OCI-LY1 (cell line): Measurements from ENCODE around the gene RCN1.

ENCODE experiments used
- H2AFZ ChIP-seq: fragments of 200-600 bp; sonication (generic), shearing (Covaris generic); 2 replicates; pipeline ENCODE4 v1.6.0; 2014; ENCODE audit warnings: antibody characterized with exemption, mild to moderate bottlenecking, low read length
- H3F3A ChIP-seq: fragments of 200-600 bp; sonication (generic), shearing (Covaris generic); 2 replicates; pipeline ENCODE4 v1.6.0; 2014; ENCODE audit warnings: mild to moderate bottlenecking, antibody characterized with exemption, low read length, moderate library complexity; ENCODE audit not compliant: insufficient read depth
- H3K27ac ChIP-seq: fragments of 200-600 bp; sonication (generic); 2 replicates; pipeline ENCODE4 v1.5.1; 2014; ENCODE audit warnings: low read length, mixed run types, mild to moderate bottlenecking, low read depth; ENCODE audit not compliant: poor library complexity, severe bottlenecking
- H3K27me3 ChIP-seq: fragments of 200-600 bp; sonication (generic); 2 replicates; pipeline ENCODE4 v1.6.0; 2014; ENCODE audit warnings: antibody characterized with exemption, mild to moderate bottlenecking, low read length, moderate library complexity; ENCODE audit not compliant: insufficient read depth
- H3K36me3 ChIP-seq: fragments of 200-600 bp; sonication (generic); 2 replicates; pipeline ENCODE4 v1.6.1; 2014; ENCODE audit warnings: mild to moderate bottlenecking, antibody characterized with exemption, low read length, moderate library complexity, mixed read lengths; ENCODE audit not compliant: insufficient read depth
- H3K4me1 ChIP-seq: fragments of 200-600 bp; sonication (generic); 2 replicates; pipeline ENCODE4 v1.5.1; 2014; ENCODE audit warnings: mild to moderate bottlenecking, low read length, moderate library complexity; ENCODE audit not compliant: insufficient read depth, severe bottlenecking
- H3K4me2 ChIP-seq: fragments of 200-600 bp; sonication (generic), shearing (Covaris generic); 2 replicates; pipeline ENCODE4 v1.6.1; 2014; ENCODE audit warnings: low read length
- H3K4me3 ChIP-seq: fragments of 200-600 bp; sonication (generic); 2 replicates; pipeline ENCODE4 v1.5.1; 2014; ENCODE audit warnings: low read length, low read depth, mild to moderate bottlenecking, mixed read lengths; ENCODE audit not compliant: poor library complexity, severe bottlenecking
- H3K79me2 ChIP-seq: fragments of 200-600 bp; shearing (Covaris generic); 2 replicates; pipeline ENCODE4 v1.6.1; 2016; ENCODE audit warnings: mixed run types, low read length, mixed read lengths; ENCODE audit not compliant: insufficient read depth
- H3K9ac ChIP-seq: fragments of 200-600 bp; sonication (generic), shearing (Covaris generic); 2 replicates; pipeline ENCODE4 v1.6.1; 2014; ENCODE audit warnings: mild to moderate bottlenecking, low read length, mixed read lengths
- H3K9me2 ChIP-seq: fragments of 200-600 bp; sonication (generic), shearing (Covaris generic); 2 replicates; pipeline ENCODE4 v1.6.1; 2014; ENCODE audit warnings: low read depth, mild to moderate bottlenecking, low read length, mixed read lengths
- H3K9me3 ChIP-seq: fragments of 200-600 bp; shearing (Covaris generic); 2 replicates; pipeline ENCODE4 v1.6.1; 2014; ENCODE audit warnings: low read length, mixed read lengths
- H4K20me1 ChIP-seq: fragments of 200-600 bp; sonication (generic), shearing (Covaris generic); 2 replicates; pipeline ENCODE4 v1.6.0; 2016; ENCODE audit warnings: mild to moderate bottlenecking, low read length; ENCODE audit not compliant: insufficient read depth
- CTCF ChIP-seq: fragments of 200-600 bp; sonication (generic), shearing (Covaris generic); IDR thresholded peaks from 2 replicates; pipeline ENCODE4 v1.5.1; 2017; ENCODE audit warnings: mild to moderate bottlenecking, antibody characterized with exemption, low read length, moderate library complexity, mixed read lengths
- EZH2 ChIP-seq: fragments of 200-600 bp; sonication (generic), shearing (Covaris generic); IDR thresholded peaks from 2 replicates; pipeline ENCODE4 v1.8.0; 2017; ENCODE audit warnings: borderline replicate concordance, mixed run types, mild to moderate bottlenecking, antibody characterized with exemption, low read length, moderate library complexity, mixed read lengths

The RCN1 gene

DNA sequence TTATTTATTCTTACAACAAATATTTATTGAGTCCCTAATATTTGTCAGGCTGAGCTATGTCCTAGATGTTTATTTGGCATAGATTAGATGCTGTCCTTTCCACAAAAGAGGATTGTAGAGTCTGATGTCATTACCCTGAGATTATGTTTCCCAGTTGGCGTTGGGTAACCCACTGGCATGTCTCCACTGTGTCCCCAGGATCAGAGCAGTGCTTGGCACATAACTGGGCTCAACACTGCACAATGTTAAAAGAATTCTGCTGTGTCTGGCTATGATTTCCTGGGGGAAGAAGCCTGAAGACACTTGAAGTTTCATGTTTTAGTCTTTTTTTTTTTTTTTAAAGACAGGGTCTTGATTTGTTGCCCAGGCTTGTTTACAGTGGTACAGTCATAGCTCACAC is 4.0 kb downstream of the RCN1 start:
- no peaks in the 10 kb centered on the region for H3F3A ChIP-seq
- no peak overlapping the region for H3K4me2 ChIP-seq
- no peaks in the 10 kb centered on the region for H3K36me3 ChIP-seq
- no peaks in the 10 kb centered on the region for H4K20me1 ChIP-seq
- H3K4me1 ChIP-seq, result no peaks in the 10 kb centered on the region
- H3K79me2 ChIP-seq, result no peaks in the 10 kb centered on the region
- H3K9ac ChIP-seq, result no peak overlapping the region
- TF ChIP-seq EZH2, result no peak
- no peak for TF ChIP-seq CTCF
- H3K4me3 ChIP-seq, result no peak overlapping the region
- no peak overlapping the region for H3K27ac ChIP-seq
- H3K27me3 ChIP-seq, result no peaks in the 10 kb centered on the region
- no peaks in the 10 kb centered on the region for H3K9me3 ChIP-seq
- H2AFZ ChIP-seq, result no peak overlapping the region
- no peaks in the 10 kb centered on the region for H3K9me2 ChIP-seq

GRCh38 chr11:32098142-32098903 is 7.4 kb downstream of the RCN1 start:
- no peak overlapping the region for H2AFZ ChIP-seq
- H3K27ac ChIP-seq, result no peak overlapping the region
- H3K9me3 ChIP-seq, result no peaks in the 10 kb centered on the region
- no peaks in the 10 kb centered on the region for H3F3A ChIP-seq
- H3K79me2 ChIP-seq, result no peaks in the 10 kb centered on the region
- no peaks in the 10 kb centered on the region for H3K4me1 ChIP-seq
- no peak overlapping the region for H3K9ac ChIP-seq
- H3K9me2 ChIP-seq, result no peaks in the 10 kb centered on the region
- H3K27me3 ChIP-seq, result no peaks in the 10 kb centered on the region
- H3K36me3 ChIP-seq, result no peaks in the 10 kb centered on the region
- no peak for TF ChIP-seq EZH2
- TF ChIP-seq CTCF, result no peak
- no peaks in the 10 kb centered on the region for H4K20me1 ChIP-seq
- no peak overlapping the region for H3K4me2 ChIP-seq
- H3K4me3 ChIP-seq, result no peak overlapping the region

DNA sequence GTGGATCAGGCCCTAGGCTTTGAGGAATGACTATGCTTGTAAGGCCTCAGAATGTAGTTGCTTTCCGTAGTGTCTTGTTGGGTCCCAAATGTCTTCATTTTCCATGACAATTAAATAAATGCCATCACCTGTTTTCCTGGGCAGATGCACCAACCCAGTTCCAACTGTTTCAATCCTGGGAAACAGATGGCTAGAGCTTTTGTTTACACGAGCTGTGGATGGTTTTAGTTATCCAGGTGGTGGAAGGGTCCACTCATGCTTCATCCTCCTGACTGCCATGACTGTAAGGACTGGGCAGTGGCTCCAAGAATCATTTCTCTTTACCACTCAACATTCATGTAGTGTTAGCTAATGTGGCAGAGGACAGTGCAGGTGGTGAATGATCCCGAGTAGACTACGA is 8.6 kb downstream of the RCN1 start:
- Histone ChIP-seq H3K4me2 (no peak overlapping the region), H3K27me3 (no peaks in the 10 kb centered on the region), H3F3A (no peaks in the 10 kb centered on the region), H4K20me1 (no peaks in the 10 kb centered on the region), H3K9ac (no peak overlapping the region), H3K4me1 (no peaks in the 10 kb centered on the region), H3K4me3 (no peak overlapping the region), H3K27ac (no peak overlapping the region), H3K9me2 (no peaks in the 10 kb centered on the region), H3K9me3 (no peaks in the 10 kb centered on the region), H3K36me3 (no peaks in the 10 kb centered on the region), H2AFZ (no peak overlapping the region), H3K79me2 (no peaks in the 10 kb centered on the region)
- TF ChIP-seq EZH2, result no peak
- no peak for TF ChIP-seq CTCF
